Uterus (tissue), 2 donors: ENCODE results near the gene PDE4B.

ENCODE experiments used
- POLR2A ChIP-seq, 2 donors: fragments of 450-650 bp; IDR thresholded peaks; one replicate each; pipeline ENCODE4 v1.6.1; 2016; ENCODE audit warnings: antibody characterized with exemption in 2 of 2, mild to moderate bottlenecking in 1 of 2, moderate library complexity in 1 of 2
- TF ChIP-seq, protein P1 (sequence below), 4 experiments: fragments of 200-600 bp in 2 of 4; fragments of 450-650 bp in 2 of 4; sonication (generic) in 2 of 4; IDR thresholded peaks; one replicate each; pipeline ENCODE4 v1.5.1; 2016 to 2019; ENCODE audit warnings: antibody characterized with exemption in 4 of 4, mild to moderate bottlenecking in 2 of 4, moderate library complexity in 1 of 4

- no peak for TF ChIP-seq POLR2A (IDR thresholded peaks at IDR 0.05)
- TF ChIP-seq, protein P1, sequence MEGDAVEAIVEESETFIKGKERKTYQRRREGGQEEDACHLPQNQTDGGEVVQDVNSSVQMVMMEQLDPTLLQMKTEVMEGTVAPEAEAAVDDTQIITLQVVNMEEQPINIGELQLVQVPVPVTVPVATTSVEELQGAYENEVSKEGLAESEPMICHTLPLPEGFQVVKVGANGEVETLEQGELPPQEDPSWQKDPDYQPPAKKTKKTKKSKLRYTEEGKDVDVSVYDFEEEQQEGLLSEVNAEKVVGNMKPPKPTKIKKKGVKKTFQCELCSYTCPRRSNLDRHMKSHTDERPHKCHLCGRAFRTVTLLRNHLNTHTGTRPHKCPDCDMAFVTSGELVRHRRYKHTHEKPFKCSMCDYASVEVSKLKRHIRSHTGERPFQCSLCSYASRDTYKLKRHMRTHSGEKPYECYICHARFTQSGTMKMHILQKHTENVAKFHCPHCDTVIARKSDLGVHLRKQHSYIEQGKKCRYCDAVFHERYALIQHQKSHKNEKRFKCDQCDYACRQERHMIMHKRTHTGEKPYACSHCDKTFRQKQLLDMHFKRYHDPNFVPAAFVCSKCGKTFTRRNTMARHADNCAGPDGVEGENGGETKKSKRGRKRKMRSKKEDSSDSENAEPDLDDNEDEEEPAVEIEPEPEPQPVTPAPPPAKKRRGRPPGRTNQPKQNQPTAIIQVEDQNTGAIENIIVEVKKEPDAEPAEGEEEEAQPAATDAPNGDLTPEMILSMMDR (IDR thresholded peaks at IDR 0.05) = no peak
These were observed 220.7 kb downstream of the PDE4B start for GRCh38 chr1:66013371-66013770.
